Raji (cell line): ENCODE data around the gene NCLN.

Source experiments
- POLR2A ChIP-seq: IDR thresholded peaks from 2 replicates; pipeline ENCODE4 v1.6.1; 2011; ENCODE audit warnings: low read depth, low read length, control low read depth; ENCODE audit not compliant: insufficient read depth

Gene NCLN

GRCh38 chr19:3225169-3225485 lies 39.4 kb downstream of the NCLN start:
- TF ChIP-seq POLR2A = no peak

GRCh38 chr19:3225677-3226093 lies 40.0 kb downstream of the NCLN start:
- TF ChIP-seq POLR2A = no peak

DNA sequence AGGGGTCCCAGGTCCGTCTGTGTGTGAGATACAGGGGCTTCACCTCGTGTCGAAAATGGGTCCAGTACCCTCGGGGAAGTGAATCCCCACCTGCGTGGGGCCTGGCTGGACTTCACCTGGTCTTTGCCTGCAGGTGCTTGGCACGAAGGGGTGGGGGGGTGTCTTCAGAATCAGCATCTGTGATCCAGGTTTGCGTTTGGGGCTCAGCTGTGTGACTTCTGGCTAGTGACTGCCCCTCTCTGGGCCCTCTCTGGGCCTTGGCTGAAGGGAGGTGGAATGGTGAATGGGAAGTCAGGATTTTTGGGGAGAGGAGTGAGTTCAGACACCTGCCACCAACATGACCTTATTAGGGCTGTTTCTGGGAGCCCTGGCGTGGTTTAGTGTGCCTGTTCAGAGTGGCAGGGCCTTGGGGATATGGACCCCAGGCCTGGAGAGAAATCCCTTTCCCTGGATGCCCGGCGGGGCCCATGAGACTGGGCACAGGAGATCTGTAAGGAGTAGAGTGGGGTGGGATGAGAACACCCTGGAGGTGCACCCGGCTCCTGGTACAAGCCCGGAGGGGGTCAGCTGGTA lies 41.4 kb downstream of the NCLN start:
- no peak for TF ChIP-seq POLR2A

DNA sequence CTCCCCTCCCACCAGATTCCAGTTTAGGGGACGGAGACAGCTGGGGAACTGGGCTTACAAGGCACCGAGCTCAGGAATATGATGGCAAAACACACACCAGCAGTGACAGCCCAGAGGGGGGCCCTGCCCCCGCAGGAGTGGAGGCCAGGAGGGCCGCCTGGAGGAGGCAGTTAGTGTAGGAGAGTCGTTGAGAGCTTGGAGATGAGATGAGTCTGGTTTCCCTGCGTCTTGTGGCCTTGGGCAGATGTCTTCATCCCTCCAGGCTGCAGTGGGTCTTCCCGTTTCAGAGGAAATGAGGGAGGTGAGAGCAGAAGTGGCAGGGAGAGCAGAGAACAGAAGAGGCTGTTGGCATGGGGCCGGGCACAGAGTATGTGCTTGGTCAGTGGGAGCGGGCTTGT lies 43.6 kb downstream of the NCLN start:
- TF ChIP-seq POLR2A = no peak

GRCh38 chr19:3229888-3230496 lies 44.3 kb downstream of the NCLN start:
- no peak for TF ChIP-seq POLR2A

DNA sequence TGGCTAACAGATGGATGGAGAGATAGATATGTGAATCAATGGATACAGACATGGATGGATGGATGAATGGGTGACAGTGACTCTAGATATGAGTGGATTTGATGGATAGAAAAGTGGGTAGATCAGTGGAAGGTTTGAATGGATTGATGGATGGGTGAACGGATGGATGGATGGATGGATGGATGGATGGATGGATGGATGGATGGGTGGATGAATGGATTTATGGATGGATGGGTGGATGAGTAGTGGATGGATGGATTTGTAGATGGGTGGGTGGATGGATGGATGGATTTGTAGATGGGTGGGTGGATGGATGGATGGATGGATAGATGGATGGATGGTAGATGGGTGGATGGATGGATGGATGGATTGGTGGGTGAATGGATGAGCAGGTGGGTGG lies 45.6 kb downstream of the NCLN start:
- no peak for TF ChIP-seq POLR2A

DNA sequence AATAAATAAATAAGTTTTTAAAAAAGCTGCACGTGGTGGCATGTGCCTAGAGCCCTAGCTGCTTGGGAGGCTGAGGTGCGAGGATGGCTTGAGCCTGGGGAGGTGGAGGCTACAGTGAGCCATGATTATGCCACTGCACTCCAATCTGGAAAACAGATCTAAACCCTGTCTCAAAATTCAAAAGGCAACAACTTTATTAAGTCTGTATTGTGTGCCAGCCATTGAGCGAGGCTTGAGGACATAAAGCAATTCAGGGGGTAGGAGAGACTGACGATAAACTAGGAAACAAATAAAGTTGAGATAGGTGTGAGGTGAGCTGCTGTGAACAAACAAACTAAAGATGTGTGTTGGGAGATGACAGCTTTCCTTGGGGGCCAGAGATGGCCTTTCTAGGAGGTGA lies 47.4 kb downstream of the NCLN start:
- no peak for TF ChIP-seq POLR2A

GRCh38 chr19:3233831-3234230 lies 48.1 kb downstream of the NCLN start:
- TF ChIP-seq POLR2A = no peak

- no peak for TF ChIP-seq POLR2A
Observed at GRCh38 chr19:3234800-3235199, 49.1 kb downstream of the NCLN start.

- TF ChIP-seq POLR2A = no peak
Observed at GRCh38 chr19:3236272-3236671, 50.5 kb downstream of the NCLN start.

- TF ChIP-seq POLR2A = no peak
Observed at GRCh38 chr19:3238066-3238561, 52.4 kb downstream of the NCLN start.

DNA sequence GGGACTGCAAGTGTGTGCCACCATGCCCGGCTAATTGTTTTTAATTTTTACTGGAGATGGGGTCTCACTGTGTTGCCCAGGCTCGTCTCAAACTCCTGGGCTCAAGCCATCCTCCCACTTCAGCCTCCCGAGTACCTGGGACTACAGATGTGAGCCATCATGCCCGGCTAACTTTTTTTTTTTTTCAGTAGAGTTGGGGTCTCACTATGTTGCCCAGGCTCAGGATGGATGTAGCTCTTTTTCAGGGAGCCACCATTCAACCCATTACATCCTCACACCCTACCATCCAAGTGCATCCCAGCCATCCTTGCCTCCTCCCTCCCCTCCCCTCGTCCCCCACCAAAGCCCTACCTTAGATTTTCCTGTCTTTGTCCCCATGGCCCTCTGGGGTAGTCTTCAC lies 53.6 kb downstream of the NCLN start:
- no peak for TF ChIP-seq POLR2A

GRCh38 chr19:3243819-3244700 lies 58.3 kb downstream of the NCLN start:
- TF ChIP-seq POLR2A = no peak

DNA sequence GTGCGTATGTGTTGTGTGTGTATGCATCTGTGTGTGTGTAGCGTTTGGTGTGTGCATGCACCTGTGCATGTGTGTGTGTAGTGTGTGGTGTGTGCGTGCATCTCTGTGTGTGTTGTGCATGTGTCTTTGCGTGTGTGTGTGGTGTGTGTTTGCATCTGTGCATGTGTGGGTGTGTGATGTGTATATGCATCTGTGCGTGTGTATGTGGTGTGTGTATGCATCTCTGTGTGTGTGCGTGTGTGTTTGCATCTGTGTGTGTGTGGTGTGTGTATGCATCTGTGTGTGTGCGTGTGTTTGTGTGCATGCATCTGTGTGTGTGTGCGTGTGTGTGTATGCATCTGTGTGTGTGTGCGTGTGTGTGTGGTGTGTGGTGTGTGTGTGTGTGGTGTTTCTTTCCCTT lies 59.3 kb downstream of the NCLN start:
- no peak for TF ChIP-seq POLR2A

GRCh38 chr19:3248728-3249326 lies 63.1 kb downstream of the NCLN start:
- TF ChIP-seq POLR2A = no peak

DNA sequence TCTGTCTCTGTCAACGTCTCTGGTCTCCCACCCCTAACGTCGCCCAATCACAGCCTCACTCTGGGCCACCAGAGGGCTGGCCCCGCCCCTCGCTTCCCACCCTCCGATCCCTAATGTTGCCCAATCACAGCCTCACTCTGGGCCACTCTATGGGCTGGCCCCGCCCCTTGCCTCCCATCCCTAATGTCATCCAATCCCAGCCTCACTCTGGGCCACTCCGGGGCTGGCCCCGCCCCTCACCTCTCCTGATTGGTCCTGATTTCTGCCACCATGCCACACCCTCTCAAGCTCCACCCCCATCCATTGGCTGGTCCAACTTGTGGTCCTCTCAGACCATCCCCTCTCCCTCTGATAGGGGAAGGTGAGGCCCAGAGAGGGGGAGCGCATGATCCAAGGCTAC lies 63.7 kb downstream of the NCLN start:
- TF ChIP-seq POLR2A = no peak

DNA sequence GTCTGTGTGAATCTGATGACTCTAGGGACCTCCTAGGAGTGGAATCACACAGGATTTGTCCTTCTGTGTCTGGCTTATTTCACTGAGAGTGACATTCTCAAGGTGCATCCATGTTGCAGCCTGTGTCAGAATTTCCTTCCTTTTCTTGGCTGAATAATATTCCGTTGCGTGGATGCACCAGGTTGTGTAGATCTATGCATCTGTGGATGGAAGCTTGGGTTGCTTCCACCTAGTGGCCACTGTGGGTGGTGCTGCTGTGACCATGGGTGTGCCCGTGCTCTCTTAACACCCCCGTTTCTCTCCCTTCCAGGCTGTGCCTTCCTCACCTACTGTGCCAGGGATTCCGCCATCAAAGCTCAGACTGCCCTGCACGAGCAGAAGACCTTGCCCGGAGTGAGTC lies 64.9 kb downstream of the NCLN start:
- TF ChIP-seq POLR2A = no peak

DNA sequence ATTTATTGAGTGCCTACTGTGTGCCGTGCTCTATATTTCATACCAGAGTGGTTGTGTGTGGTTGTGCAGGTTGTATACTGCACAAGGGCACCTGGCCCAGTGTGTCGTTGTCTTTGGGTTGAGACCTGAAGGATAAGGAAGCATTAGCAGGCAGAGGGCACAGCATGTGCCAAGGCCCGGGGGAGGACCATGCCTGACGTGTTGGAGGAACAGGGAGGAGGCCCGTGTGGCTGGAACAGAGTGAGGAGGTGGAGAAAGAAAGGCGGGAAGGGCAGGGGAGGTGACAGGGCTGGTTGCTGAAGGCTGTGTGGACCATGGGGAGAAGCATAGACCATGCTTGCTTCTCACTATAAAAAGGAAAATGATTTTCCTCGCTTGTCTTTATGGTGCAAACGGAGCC lies 65.5 kb downstream of the NCLN start:
- no peak for TF ChIP-seq POLR2A
